Smooth muscle cell of the coronary artery (primary cell): ENCODE measurements around the gene DHDDS. TPM values are rescaled to one million over a fixed set of nuclear protein-coding genes. Genes with fewer than 3 reads are reported as not detected.

Source experiments
- total RNA-seq: library from RNA; depleted of rRNA; stranded (reverse); fragments of >200 nt; gene quantifications from 2 replicates; pipeline ENCODE4 v1.2.3, GENCODE V29; 2014; ENCODE audit warnings: low replicate concordance

Gene DHDDS, protein sequence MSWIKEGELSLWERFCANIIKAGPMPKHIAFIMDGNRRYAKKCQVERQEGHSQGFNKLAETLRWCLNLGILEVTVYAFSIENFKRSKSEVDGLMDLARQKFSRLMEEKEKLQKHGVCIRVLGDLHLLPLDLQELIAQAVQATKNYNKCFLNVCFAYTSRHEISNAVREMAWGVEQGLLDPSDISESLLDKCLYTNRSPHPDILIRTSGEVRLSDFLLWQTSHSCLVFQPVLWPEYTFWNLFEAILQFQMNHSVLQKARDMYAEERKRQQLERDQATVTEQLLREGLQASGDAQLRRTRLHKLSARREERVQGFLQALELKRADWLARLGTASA
- total RNA-seq: 63.5 and 76.8 TPM in 2 replicates

DNA sequence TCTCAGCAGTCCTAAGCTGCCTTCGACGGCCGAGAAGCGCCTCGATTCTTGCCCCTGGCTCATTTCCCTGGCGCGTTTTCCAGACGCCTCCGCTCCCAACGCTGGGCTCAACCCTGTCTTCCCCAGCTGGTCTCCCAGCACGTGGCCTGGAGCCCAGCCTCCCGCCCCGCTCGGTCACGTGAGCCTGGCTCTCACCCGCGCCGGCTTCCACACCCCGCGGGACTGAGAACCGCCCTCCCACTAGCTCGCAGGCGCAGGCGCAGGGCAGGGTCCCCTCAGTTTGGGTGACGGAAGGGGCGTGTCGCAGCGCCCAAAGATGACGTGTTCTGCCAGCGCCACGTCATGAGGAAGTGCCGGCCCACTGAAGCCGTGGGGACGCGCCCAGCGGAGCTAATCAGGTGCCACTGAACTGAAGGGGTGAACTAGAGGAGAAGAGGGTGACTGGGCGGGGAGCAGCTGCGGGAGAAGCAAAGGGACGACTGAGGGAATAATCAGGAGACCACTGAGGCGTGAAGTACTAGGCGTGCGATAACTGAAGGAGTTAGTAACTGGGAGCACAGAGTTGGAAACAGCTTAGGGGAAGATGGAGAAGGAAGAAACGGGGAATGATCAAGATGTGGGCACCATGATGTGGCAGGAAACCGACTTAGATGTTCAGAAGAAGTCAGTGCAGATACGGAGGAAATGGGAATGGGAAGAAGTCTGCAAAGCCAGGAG, at the start of gene DHDDS:
Gene DHDDS (plus strand): TSS at position 343 of the 717 bp plus-strand sequence. CDS start 625 bp downstream, outside the sequence.

GRCh38 chr1:26410706-26411623, 21.2 kb upstream of the DHDDS start, which contains the start of gene LIN28A:
Gene LIN28A, plus strand, starts transcription at chr1:26410817. Its CDS starts 75 bp downstream, at chr1:26410892.

DNA sequence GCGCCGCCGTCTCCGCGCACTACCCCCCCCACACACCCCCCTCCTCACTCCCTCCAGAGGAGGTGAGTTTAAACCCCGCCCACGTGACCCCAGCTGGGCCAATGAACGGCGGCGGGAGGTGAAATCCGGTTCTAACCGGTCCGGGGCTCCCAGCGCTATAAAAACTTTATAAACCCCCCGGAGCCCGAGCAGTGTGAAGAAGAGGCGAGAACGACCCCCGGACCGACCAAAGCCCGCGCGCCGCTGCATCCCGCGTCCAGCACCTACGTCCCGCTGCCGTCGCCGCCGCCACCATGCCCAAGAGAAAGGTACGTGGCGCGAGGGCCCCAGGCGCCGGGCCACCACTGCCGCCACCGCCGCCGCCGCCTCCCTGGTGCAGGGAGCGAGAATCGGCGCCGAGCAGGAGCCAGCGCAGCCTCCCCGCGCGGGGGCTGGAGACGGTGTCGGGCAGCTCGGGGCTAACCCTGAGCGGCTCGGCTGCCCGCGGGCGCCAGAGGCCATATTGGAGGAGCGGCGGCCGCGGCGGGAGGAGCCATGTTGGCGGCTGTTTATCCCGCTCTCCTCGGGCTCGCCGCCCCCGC, 40.3 kb downstream of the DHDDS start, which contains the start of gene HMGN2:
Gene HMGN2 (plus strand): TSS at position 121 of the 581 bp plus-strand sequence. CDS start 173 bp downstream, at position 294.

Other genes with a start within 250 kb of the DHDDS start
- not detected in 2 replicates for gene CATSPER4, start 241.7 kb upstream of the DHDDS start, total RNA-seq
- gene CEP85, start 198.1 kb upstream of the DHDDS start, total RNA-seq: 2.3 and 6.5 TPM in 2 replicates
- gene SH3BGRL3, start 152.2 kb upstream of the DHDDS start, total RNA-seq: 19.7 and 34.2 TPM in 2 replicates
- gene UBXN11, start 125.7 kb upstream of the DHDDS start, total RNA-seq: 2.8 and 4.9 TPM in 2 replicates
- not detected in 2 replicates for gene CD52, start 114.4 kb upstream of the DHDDS start, total RNA-seq
- gene CRYBG2, start 78.2 kb upstream of the DHDDS start, total RNA-seq: not detected in 2 replicates
- gene ZNF683, start 59.6 kb upstream of the DHDDS start, total RNA-seq: not detected in 2 replicates
- 0.08 TPM in 1 of 2 replicates, not detected in the other for gene LIN28A, start 21.5 kb upstream of the DHDDS start, total RNA-seq
- 52.2 and 218 TPM in 2 replicates for gene HMGN2, start 40.1 kb downstream of the DHDDS start, total RNA-seq
- gene RPS6KA1, start 97.4 kb downstream of the DHDDS start, total RNA-seq: 1.9 and 2.1 TPM in 2 replicates